K562 (cell line): Measurements from ENCODE around the gene KRTAP9-7. TPM values are rescaled to one million over a fixed set of nuclear protein-coding genes. Genes with fewer than 3 reads are reported as not detected.

ENCODE experiments used
- COPS2 ChIP-seq: fragments of 450-650 bp; conservative IDR thresholded peaks from 2 replicates; pipeline ENCODE4 v1.6.1; 2016; ENCODE audit warnings: mild to moderate bottlenecking, moderate library complexity
- EP400 ChIP-seq: fragments of 450-650 bp; IDR thresholded peaks from 2 replicates; pipeline ENCODE4 v1.6.1; 2017; ENCODE audit warnings: antibody characterized with exemption, mild to moderate bottlenecking, moderate library complexity
- PML ChIP-seq: IDR thresholded peaks from 2 replicates; pipeline ENCODE4 v1.6.1; 2012; ENCODE audit warnings: low read length, inconsistent platforms
- YBX1 ChIP-seq: fragments of 450-650 bp; IDR thresholded peaks from 2 replicates; pipeline ENCODE4 v1.7.1; 2016; ENCODE audit warnings: mild to moderate bottlenecking
- ZNF274 ChIP-seq: IDR thresholded peaks from 2 replicates; pipeline ENCODE4 v1.6.1; 2011; ENCODE audit warnings: low read depth, mild to moderate bottlenecking, low read length, moderate library complexity, borderline replicate concordance
- polyA plus RNA-seq, 8 experiments: library from polyadenylated mRNA; depleted of rRNA in 4 of 8; stranded (reverse) in 5 of 8; unstranded in 3 of 8; fragments of >200 nt; fragmentation: Nextera tagmentation in 2 of 8; fragmentation: Illumina TruSeq in 1 of 8; extraction: Ambion mirVana in 2 of 8; extraction: Trizol in 1 of 8; gene quantifications; 2 replicates each; pipeline versions ENCODE4 v1.2.1 to v1.2.3, GENCODE V29; 2011 to 2014; ENCODE audit warnings: inconsistent platforms in 1 of 8, missing spikeins in 1 of 8
- total RNA-seq, 7 experiments: library from RNA; depleted of rRNA in 6 of 7; stranded (reverse); fragments of >200 nt in 6 of 7; fragmentation: Illumina TruSeq in 2 of 7; extraction: Trizol in 2 of 7; gene quantifications; 2 replicates each; pipeline versions ENCODE4 v1.2.1 to v1.2.3, GENCODE V29; 2011 to 2021; ENCODE audit warnings: low replicate concordance in 1 of 7
- TF ChIP-seq, protein P1 (sequence below), 3 experiments: fragments of 200-800 bp in 1 of 3; fragments of 250-450 bp in 1 of 3; fragments of 450-650 bp in 1 of 3; sonication (Bioruptor Pico) in 1 of 3; sonication (Bioruptor generic) in 1 of 3; formaldehyde crosslinking in 1 of 3; IDR thresholded peaks; 2 replicates each; pipeline versions ENCODE4 v1.6.1 to v1.8.0; 2016 to 2022; ENCODE audit warnings: mild to moderate bottlenecking in 2 of 3, missing genetic modification characterization in 2 of 3, missing compliant biosample characterization in 1 of 3, moderate library complexity in 1 of 3
- TF ChIP-seq, protein P2 (sequence below): sonication (generic); formaldehyde crosslinking; IDR thresholded peaks from 2 replicates; pipeline ENCODE4 v1.8.0; 2022; ENCODE audit warnings: missing genetic modification reagents, mild to moderate bottlenecking, borderline replicate concordance

Gene KRTAP9-7
- total and polyA plus RNA-seq, 9 of the 15 experiments (the other 6 are each of a cell fraction or from before 2014, with no cell fraction given), result not detected

DNA sequence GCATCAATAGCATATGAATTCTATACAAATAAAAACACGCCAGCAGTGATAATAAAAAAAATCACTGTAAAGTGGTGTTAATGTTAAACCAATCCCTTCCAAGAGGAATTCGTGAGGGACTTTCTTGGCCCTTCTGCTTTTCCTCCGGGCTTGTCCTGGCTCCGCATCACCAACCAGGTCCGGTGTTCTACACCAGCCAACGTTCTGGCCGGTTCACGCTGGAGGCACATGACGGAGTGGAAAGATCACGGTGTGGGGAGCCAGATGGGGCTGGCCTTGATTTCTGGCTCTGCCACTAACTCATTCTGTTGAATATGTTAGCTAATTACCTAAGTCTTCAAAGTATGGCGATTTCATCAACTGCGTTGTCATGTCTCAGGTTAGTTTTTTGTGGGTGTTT, 28.6 kb downstream of the KRTAP9-7 start (continued):
- TF ChIP-seq PML (no peak), EP400 (no peak), YBX1 (no peak), COPS2 (no peak), ZNF274 (no peak)
- TF ChIP-seq, protein P1, sequence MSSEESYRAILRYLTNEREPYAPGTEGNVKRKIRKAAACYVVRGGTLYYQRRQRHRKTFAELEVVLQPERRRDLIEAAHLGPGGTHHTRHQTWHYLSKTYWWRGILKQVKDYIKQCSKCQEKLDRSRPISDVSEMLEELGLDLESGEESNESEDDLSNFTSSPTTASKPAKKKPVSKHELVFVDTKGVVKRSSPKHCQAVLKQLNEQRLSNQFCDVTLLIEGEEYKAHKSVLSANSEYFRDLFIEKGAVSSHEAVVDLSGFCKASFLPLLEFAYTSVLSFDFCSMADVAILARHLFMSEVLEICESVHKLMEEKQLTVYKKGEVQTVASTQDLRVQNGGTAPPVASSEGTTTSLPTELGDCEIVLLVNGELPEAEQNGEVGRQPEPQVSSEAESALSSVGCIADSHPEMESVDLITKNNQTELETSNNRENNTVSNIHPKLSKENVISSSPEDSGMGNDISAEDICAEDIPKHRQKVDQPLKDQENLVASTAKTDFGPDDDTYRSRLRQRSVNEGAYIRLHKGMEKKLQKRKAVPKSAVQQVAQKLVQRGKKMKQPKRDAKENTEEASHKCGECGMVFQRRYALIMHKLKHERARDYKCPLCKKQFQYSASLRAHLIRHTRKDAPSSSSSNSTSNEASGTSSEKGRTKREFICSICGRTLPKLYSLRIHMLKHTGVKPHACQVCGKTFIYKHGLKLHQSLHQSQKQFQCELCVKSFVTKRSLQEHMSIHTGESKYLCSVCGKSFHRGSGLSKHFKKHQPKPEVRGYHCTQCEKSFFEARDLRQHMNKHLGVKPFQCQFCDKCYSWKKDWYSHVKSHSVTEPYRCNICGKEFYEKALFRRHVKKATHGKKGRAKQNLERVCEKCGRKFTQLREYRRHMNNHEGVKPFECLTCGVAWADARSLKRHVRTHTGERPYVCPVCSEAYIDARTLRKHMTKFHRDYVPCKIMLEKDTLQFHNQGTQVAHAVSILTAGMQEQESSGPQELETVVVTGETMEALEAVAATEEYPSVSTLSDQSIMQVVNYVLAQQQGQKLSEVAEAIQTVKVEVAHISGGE (CRISPR knock-in tag; IDR thresholded peaks at IDR 0.05), result no peak
- TF ChIP-seq, protein P2, sequence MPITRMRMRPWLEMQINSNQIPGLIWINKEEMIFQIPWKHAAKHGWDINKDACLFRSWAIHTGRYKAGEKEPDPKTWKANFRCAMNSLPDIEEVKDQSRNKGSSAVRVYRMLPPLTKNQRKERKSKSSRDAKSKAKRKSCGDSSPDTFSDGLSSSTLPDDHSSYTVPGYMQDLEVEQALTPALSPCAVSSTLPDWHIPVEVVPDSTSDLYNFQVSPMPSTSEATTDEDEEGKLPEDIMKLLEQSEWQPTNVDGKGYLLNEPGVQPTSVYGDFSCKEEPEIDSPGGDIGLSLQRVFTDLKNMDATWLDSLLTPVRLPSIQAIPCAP (CRISPR knock-in tag), result no peak
